GM12865 (cell line): Measurements from ENCODE around the gene BCAR3.

ENCODE experiments used
- DNase-seq: peaks from one replicate; pipeline ENCODE4 v3.0.0; 2010; ENCODE audit warnings: low read depth
- H3K4me3 ChIP-seq: 2 replicates; pipeline ENCODE4 v1.5.1; 2011; ENCODE audit warnings: mild to moderate bottlenecking, low read depth, low read length, control low read depth
- TF ChIP-seq, protein P1 (sequence below): IDR thresholded peaks from 2 replicates; pipeline ENCODE4 v1.5.1; 2011; ENCODE audit warnings: low read length, control low read depth, low read depth, inconsistent platforms; ENCODE audit not compliant: insufficient read depth; ENCODE audit errors: missing control alignments

The BCAR3 gene

DNA sequence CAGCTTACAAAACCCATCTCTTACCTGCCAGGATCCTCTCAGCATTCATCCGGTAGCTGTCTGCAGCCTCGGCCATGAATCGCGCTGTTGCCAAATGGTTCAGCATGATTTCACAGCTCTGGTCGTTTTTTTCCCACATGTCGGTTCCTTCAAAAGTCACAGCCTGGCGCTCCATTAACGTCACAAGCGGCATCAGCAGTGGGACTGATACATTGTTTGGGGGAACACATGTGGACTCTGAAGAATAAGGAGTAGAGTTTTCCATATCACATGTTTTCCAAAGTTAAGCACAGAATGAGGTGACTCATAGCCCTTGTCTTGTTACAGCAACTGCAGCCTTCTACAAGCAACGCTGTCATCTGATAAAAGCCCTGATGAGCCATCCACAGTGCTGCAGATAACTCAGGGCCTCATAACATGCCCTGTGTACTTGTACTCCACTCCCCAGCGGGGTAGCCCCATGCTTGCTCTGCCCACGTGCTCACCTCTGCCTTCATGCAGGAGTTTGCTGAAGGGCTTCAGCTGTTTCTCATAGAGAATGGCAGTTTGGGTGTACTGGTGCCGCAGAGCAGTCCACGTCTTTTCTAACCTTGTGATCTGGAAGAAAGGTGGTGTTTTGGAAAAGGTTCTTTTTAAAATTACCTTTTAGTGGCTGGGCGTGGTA lies 114.2 kb downstream of the BCAR3 start:
- TF ChIP-seq, protein P1, sequence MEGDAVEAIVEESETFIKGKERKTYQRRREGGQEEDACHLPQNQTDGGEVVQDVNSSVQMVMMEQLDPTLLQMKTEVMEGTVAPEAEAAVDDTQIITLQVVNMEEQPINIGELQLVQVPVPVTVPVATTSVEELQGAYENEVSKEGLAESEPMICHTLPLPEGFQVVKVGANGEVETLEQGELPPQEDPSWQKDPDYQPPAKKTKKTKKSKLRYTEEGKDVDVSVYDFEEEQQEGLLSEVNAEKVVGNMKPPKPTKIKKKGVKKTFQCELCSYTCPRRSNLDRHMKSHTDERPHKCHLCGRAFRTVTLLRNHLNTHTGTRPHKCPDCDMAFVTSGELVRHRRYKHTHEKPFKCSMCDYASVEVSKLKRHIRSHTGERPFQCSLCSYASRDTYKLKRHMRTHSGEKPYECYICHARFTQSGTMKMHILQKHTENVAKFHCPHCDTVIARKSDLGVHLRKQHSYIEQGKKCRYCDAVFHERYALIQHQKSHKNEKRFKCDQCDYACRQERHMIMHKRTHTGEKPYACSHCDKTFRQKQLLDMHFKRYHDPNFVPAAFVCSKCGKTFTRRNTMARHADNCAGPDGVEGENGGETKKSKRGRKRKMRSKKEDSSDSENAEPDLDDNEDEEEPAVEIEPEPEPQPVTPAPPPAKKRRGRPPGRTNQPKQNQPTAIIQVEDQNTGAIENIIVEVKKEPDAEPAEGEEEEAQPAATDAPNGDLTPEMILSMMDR = no peak
- DNase-seq = no peak
- no peak overlapping the region for H3K4me3 ChIP-seq

DNA sequence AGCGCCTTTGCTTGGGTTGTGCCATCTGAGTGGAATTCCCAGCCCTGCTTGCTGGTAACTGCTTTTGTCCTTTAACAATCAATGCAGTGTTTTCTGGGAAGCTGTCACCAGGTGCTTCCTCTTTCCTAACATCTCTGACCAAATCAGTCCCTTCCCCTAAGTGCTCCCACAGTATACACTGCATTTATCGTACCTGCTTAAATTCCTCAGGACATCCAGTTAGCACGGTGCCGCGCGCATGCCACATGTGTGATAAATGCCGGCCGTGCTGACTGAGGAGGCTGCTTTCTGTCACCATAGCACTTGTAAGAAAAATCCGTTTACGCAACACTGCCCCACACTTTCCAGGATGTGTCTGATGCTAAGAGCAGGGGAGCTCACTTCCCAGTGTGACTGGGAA lies 115.4 kb downstream of the BCAR3 start:
- no peak for DNase-seq
- TF ChIP-seq, protein P1 = no peak
- H3K4me3 ChIP-seq = no peak overlapping the region

DNA sequence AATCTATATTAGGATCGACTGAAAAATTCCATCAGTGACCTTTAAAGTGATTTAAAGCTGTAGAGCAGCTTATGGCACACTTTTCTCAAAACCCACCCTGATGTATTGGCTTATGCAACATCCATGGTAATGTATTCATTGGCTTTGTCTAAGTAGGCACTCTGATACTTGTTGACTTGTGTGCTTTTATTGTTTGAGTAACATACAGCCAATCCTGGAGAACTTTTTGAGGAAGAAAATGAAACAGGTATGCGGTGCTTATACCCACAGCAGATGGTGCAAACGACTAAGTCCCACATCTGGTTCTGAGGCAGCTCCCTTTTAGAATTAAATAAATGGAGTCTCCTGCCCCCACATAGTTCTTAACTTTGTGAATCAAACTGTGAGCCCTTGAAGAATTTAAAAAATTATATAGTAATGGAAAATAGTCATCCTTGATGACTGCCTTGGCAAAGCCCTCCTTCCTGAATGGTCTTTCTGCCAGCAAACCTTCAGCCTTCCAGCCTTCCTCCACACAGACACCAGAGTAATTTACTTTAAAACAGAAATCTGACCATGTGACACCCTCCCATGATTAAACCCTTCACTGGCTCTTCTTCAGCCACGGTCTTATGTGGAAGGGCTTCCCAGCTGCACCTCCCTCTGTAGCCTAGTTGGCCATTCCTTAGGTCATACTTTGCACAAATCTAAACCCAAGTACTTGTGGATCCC lies 116.0 kb downstream of the BCAR3 start:
- TF ChIP-seq, protein P1 = no peak
- DNase-seq = no peak
- no peak overlapping the region for H3K4me3 ChIP-seq

DNA sequence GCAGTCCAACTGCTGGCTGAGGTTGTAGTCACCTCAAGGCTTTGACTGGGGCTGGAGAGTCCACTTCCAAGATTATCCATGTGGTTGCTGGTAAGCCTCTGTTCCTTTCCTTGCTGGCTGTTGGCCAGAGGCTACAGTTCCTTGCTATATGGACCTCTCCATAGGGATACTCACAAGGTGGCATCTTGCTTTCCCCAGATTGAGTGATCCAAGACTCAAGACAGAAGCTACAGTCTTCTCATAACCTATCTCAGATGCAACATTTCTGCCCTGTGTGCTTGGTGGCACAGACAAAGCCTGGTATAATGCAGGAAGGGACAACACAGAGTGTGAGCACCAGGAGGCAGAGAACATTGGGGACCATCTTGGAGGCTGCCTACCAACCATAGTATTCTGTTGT lies 121.9 kb downstream of the BCAR3 start:
- DNase-seq = no peak
- TF ChIP-seq, protein P1 = no peak
- H3K4me3 ChIP-seq = no peak overlapping the region

DNA sequence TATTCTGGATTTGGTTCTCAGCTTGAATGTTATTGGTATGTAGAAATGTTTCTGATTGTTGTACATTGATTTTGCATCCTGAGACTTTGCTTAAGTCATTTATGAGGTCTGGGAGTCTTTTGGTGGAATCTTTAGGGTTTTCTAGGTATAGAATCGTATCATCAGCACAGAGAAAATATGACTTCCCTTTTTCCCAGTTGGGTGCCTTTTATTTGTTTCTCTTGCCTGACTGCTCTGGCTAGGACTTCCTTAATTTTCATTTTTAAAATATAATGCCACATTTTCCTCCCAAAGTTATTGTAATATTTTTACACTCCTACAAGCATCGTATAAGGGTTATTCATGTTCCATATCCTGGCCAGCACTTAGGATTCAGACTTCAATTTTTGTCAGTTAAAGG lies 122.6 kb downstream of the BCAR3 start:
- H3K4me3 ChIP-seq = no peak overlapping the region
- no peak for DNase-seq
- TF ChIP-seq, protein P1 = no peak

DNA sequence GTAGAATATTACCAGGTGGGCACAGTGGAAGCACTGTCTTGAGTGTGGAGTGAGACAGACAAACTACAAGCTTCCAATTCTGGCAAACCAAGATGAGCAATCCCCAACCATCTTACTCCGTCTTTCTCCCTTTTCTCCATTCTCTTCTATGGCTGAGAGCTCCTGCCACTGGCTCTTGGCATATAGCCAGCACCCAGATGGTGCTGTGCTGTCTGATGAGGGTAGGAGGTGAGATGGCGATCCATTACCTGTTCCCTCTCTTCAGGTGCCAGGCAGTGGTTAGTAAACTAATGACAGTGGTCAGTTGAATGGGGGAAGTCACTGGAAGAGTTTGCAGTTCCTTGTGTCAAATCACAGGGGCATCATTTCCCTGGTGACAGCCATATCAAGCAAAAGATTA lies 125.3 kb downstream of the BCAR3 start:
- no peak overlapping the region for H3K4me3 ChIP-seq
- DNase-seq = no peak
- TF ChIP-seq, protein P1 = no peak
